ENCODE results near the gene GMDS.

GRCh38 chr6:1869769-1870168 lies 375.6 kb downstream of the GMDS start:
- TF ChIP-seq CTCF (conservative IDR thresholded peaks at IDR 0.05; ENCODE audit: low read depth, low read length) (no peak), RAD21 (IDR thresholded peaks at IDR 0.05; ENCODE audit: low read length) (no peak), POLR2A (IDR thresholded peaks at IDR 0.05; ENCODE audit: low read depth, low read length) (no peak), USF2 (IDR thresholded peaks at IDR 0.05; ENCODE audit: low read depth, low read length) (no peak), NFE2L2 (IDR thresholded peaks at IDR 0.05; ENCODE audit: low read depth, low read length) (no peak), FOS (IDR thresholded peaks at IDR 0.05; ENCODE audit: low read depth, low read length) (no peak)
